IPS DF 6.9 (cell line): ENCODE results near the gene TNRC6C.
"Not testable (repeated sequence)": the region's sequence is repeated elsewhere in the genome, so short reads cannot be mapped to it uniquely, and the experiment has no call there.

Experiments
- DNase-seq: peaks from one replicate; pipeline ENCODE4 v3.0.0-alpha.2; 2013; ENCODE audit warnings: low read depth, low spot score
- H3K27ac ChIP-seq: one replicate; pipeline ENCODE4 v1.5.1; 2013; ENCODE audit warnings: low read length, control low read depth
- H3K27me3 ChIP-seq: 2 replicates; pipeline ENCODE4 v1.6.1; 2013; ENCODE audit warnings: mild to moderate bottlenecking, low read length; ENCODE audit not compliant: control insufficient read depth, insufficient read depth
- H3K36me3 ChIP-seq: 2 replicates; pipeline ENCODE4 v1.6.1; 2013; ENCODE audit warnings: low read length; ENCODE audit not compliant: control insufficient read depth, insufficient read depth
- H3K4me1 ChIP-seq: 2 replicates; pipeline ENCODE4 v1.6.1; 2013; ENCODE audit warnings: low read length; ENCODE audit not compliant: control insufficient read depth, insufficient read depth
- H3K4me3 ChIP-seq: 2 replicates; pipeline ENCODE4 v1.5.1; 2013; ENCODE audit warnings: mild to moderate bottlenecking, low read length
- H3K9me3 ChIP-seq: 2 replicates; pipeline ENCODE4 v1.6.1; 2013; ENCODE audit warnings: low read length, inconsistent platforms; ENCODE audit not compliant: control insufficient read depth, insufficient read depth
- WGBS: extraction: QIAGEN DNeasy Blood & Tissue Kit; methylation state at CpG from one replicate; pipeline ENCODE4 v1.1.7; 2013; ENCODE audit warnings: mixed read lengths, missing lambda C conversion rate; ENCODE audit not compliant: insufficient read length, insufficient coverage; 5-methylcytosine and 5-hydroxymethylcytosine counted together

Gene TNRC6C

GRCh38 chr17:77962348-77962747 is 3.8 kb downstream of the TNRC6C start:
- 0 out of 2 replicates have a peak, but pooled peaks cover 2% of the 10 kb centered on the region for H3K4me1 ChIP-seq
- no CpG with 5 or more reads among the region's 6 CpGs for WGBS
- H3K36me3 ChIP-seq, result no peaks in the 10 kb centered on the region
- DNase-seq, result no peak
- H3K9me3 ChIP-seq, result no peaks in the 10 kb centered on the region
- peaks cover 2% of the 10 kb centered on the region; the same call in 1 of the 2 replicates for H3K27me3 ChIP-seq
- H3K4me3 ChIP-seq, result no peak overlapping the region
- no peak overlapping the region for H3K27ac ChIP-seq

GRCh38 chr17:77963441-77963840 is 4.9 kb downstream of the TNRC6C start:
- Histone ChIP-seq H3K36me3 (no peaks in the 10 kb centered on the region), H3K27ac (no peak overlapping the region), H3K9me3 (no peaks in the 10 kb centered on the region), H3K4me3 (no peak overlapping the region), H3K27me3 (no peaks in the 10 kb centered on the region), H3K4me1 (0 out of 2 replicates have a peak, but pooled peaks cover 2% of the 10 kb centered on the region)
- DNase-seq, result no peak
- no CpG with 5 or more reads among the region's 2 CpGs for WGBS

DNA sequence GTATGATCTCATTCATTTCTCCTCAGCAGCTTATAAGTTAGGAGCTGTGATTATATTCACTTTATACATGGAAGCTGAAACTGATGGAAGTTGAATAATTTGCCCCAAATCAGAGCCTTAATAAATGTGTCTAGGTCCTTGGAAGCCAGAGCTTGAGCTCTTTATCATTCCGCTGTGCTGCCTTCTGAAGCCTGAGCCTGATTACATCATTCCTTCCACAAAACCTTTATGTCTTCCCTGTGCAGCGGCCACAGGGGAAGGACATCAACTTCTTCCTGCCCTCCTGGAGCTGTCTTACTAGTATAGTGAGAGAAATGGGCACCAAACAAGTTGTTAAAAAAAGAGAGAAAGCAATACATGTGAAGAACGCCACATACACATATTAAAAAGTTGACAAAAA is 6.8 kb downstream of the TNRC6C start:
- no peak for DNase-seq
- no peaks in the 10 kb centered on the region for H3K36me3 ChIP-seq
- H3K27ac ChIP-seq, result no peak overlapping the region
- no CpG with 5 or more reads among the region's 3 CpGs for WGBS
- no peaks in the 10 kb centered on the region for H3K9me3 ChIP-seq
- no peak overlapping the region for H3K4me3 ChIP-seq
- H3K27me3 ChIP-seq, result no peaks in the 10 kb centered on the region
- H3K4me1 ChIP-seq, result no peaks in the 10 kb centered on the region

DNA sequence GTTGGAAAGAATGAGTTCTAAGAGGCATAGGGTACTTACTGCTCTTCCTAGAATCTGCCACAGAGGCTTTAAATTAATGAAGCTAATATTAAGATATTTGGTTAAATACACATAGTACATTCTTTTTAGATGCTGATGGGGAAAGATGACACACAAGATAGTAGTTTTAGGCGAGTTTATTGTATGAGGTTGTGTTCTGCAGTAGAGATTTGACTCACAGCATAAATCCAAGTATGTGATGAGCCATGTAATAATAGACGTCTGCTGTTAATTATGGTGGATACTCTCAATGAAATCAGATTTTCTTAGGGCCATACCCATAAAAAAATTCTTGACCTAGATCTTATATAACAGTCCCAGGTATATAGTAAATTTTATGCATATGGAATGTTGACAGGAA is 8.0 kb downstream of the TNRC6C start:
- no peaks in the 10 kb centered on the region for H3K4me1 ChIP-seq
- H3K36me3 ChIP-seq, result no peaks in the 10 kb centered on the region
- no peaks in the 10 kb centered on the region for H3K27me3 ChIP-seq
- H3K9me3 ChIP-seq, result no peaks in the 10 kb centered on the region
- no peak for DNase-seq
- H3K4me3 ChIP-seq, result no peak overlapping the region
- no peak overlapping the region for H3K27ac ChIP-seq
- no CpG with 5 or more reads among the region's 2 CpGs for WGBS

- H3K27me3 ChIP-seq, result no peaks in the 10 kb centered on the region
- DNase-seq, result no peak
These were observed 10.3 kb downstream of the TNRC6C start for GRCh38 chr17:77968788-77969187.

DNA sequence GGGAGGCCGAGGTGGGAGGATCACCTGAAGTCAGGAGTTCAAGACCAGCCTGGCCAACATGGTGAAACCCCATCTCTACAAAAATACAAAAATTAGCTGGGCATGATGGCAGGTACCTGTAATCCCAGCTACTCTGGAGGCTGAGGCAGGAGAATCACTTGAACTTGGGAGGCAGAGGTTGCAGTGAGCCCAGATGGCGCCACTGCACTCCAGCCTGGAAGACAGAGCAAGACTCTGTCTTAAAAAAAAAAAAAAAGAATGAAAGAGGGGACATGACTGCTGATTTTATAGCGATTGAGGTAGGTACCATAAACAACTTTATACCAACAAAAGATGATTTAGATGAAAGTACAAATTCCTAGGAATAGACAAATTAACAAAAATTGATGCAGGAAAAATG is 13.8 kb downstream of the TNRC6C start:
- DNase-seq, result not testable (repeated sequence)

More at GRCh38 chr17:77968788-77969187, 10.3 kb downstream of the TNRC6C start:
- no peak overlapping the region for H3K4me3 ChIP-seq
- H3K36me3 ChIP-seq, result no peaks in the 10 kb centered on the region
- no peaks in the 10 kb centered on the region for H3K4me1 ChIP-seq
- no peaks in the 10 kb centered on the region for H3K9me3 ChIP-seq
- H3K27ac ChIP-seq, result no peak overlapping the region
- WGBS, result no CpG with 5 or more reads among the region's 3 CpGs

GRCh38 chr17:77973953-77974352 is 15.4 kb downstream of the TNRC6C start:
- H3K4me3 ChIP-seq, result no peak overlapping the region
- H3K27ac ChIP-seq, result no peak overlapping the region
- H3K4me1 ChIP-seq, result 0 out of 2 replicates have a peak, but pooled peaks cover 1% of the 10 kb centered on the region
- no CpG with 5 or more reads among the region's 2 CpGs for WGBS
- no peak for DNase-seq
- H3K36me3 ChIP-seq, result no peaks in the 10 kb centered on the region
- H3K27me3 ChIP-seq, result no peaks in the 10 kb centered on the region
- H3K9me3 ChIP-seq, result no peaks in the 10 kb centered on the region

More for the DNA sequence above, 13.8 kb downstream of the TNRC6C start:
- H3K27me3 ChIP-seq, H3K4me3 ChIP-seq, H3K9me3 ChIP-seq, H3K4me1 ChIP-seq, H3K27ac ChIP-seq, H3K36me3 ChIP-seq: not testable (repeated sequence)
- WGBS, result no CpG with 5 or more reads among the region's 3 CpGs

DNA sequence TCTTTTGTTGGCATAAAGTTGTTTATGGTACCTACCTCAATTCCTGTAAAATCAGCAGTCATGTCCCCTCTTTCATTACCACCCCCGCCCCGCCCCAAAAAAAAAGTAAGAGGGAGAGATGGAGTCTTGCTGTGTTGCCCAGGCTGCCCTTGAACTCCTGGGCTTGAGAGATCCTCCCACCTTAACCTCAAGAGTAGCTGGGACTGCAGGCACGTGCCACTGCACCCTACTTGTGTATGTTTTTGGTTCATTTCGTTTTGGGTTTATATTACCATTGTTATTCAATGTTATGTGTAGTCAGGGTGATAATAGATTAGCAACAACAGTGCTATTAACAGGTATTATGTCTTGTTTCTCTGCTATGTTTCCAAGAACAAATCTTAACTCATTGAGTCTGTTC is 15.9 kb downstream of the TNRC6C start:
- DNase-seq, result no peak
- no CpG with 5 or more reads among the region's 4 CpGs for WGBS
- Histone ChIP-seq H3K4me1 (0 out of 2 replicates have a peak, but pooled peaks cover 1% of the 10 kb centered on the region), H3K4me3 (no peak overlapping the region), H3K9me3 (no peaks in the 10 kb centered on the region), H3K27me3 (no peaks in the 10 kb centered on the region), H3K36me3 (no peaks in the 10 kb centered on the region), H3K27ac (no peak overlapping the region)

GRCh38 chr17:77982430-77982829 is 23.9 kb downstream of the TNRC6C start:
- H3K27me3 ChIP-seq, DNase-seq, H3K36me3 ChIP-seq, H3K4me1 ChIP-seq, H3K27ac ChIP-seq, H3K9me3 ChIP-seq, H3K4me3 ChIP-seq: not testable (repeated sequence)
- WGBS, result no CpG with 5 or more reads among the region's 6 CpGs

DNA sequence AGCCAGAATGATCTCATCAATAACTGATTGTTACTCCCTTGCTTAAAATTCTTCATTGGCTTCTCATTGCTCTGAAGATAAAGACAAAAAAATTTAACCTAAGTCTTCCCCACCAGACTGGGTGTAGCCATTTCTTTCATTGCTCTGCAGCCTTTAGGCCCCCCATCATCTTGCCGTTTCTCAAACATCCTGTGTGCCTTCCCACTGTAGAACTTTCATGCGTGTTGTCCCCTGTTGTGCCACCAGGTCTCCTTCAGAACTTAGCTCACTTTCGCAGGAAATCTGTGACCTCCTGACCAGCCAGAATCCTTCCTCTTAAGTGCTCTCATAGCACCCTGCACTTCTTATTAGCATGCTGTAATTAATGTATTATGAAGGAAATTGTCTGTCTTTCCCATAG is 31.8 kb downstream of the TNRC6C start:
- Histone ChIP-seq H3K36me3 (no peaks in the 10 kb centered on the region), H3K4me1 (no peaks in the 10 kb centered on the region; the same call in 1 of the 2 replicates), H3K4me3 (no peak overlapping the region), H3K27ac (no peak overlapping the region), H3K9me3 (no peaks in the 10 kb centered on the region), H3K27me3 (no peaks in the 10 kb centered on the region)
- WGBS, result no CpG with 5 or more reads among the region's 3 CpGs
- no peak for DNase-seq

DNA sequence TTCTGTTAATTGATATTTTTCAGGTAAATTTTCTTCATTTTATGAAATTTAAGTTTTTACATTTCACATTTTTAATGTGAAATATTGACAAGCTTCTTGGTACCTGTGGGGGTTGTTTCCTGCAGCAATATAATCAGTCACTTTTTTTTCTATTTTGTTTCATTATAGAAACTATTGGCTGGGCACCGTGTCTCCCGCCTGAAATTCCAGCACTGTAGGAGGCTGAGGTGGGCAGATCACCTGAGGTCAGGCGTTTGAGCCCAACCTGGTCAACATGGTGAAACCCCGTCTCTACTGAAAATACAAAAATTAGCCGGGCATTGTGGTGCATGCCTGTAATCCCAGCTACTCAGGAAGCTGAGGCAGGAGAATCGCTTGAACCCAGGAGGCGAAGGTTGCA is 35.2 kb downstream of the TNRC6C start:
- not testable (repeated sequence) for H3K27ac ChIP-seq, H3K9me3 ChIP-seq, H3K4me3 ChIP-seq, DNase-seq, H3K4me1 ChIP-seq, H3K27me3 ChIP-seq, H3K36me3 ChIP-seq
- no CpG with 5 or more reads among the region's 7 CpGs for WGBS
